Measurements from ENCODE around the gene THSD8.

Gene THSD8

GRCh38 chr19:12838182-12838885 lies 36.5 kb downstream of the THSD8 start, which contains the start of gene MAST1:
TSS of gene MAST1 (plus strand) at chr19:12838515. CDS start at chr19:12838573, 58 bp downstream.
- Histone ChIP-seq H2AK5ac (ENCODE audit: low read depth, low read length) (no peak within 1 kb of the TSS), H3K4me2 (ENCODE audit: insufficient read depth, low read length, poor library complexity, severe bottlenecking) (peak within 1 kb of the TSS; percentile 88), H3K27ac (replicated peaks; ENCODE audit: low read length) (no peak within 1 kb of the TSS), H3K18ac (ENCODE audit: low read length) (peak within 1 kb of the TSS; percentile 85), H4K8ac (ENCODE audit: low read depth, low read length) (no peak within 1 kb of the TSS), H2BK5ac (ENCODE audit: low read length) (no peak within 1 kb of the TSS), H3K9ac (ENCODE audit: low read depth, low read length, poor library complexity) (peak within 1 kb of the TSS; percentile 78), H3K27me3 (ENCODE audit: control insufficient read depth in 3 of 3, insufficient read depth in 3 of 3, low read depth in 1 of 3, low read length in 3 of 3) (peaks cover 12 to 31% (median 30%) of the 10 kb centered on the region in 3 experiments), H2BK12ac (ENCODE audit: low read length) (no peak within 1 kb of the TSS), H3K14ac (ENCODE audit: low read length) (no peak within 1 kb of the TSS), H3K4me3 (ENCODE audit: low read length in 2 of 2) (peak within 1 kb of the TSS; percentile 68 to 86), H2BK15ac (ENCODE audit: low read length) (peak within 1 kb of the TSS; percentile 62), H2AFZ (ENCODE audit: low read length) (peak within 1 kb of the TSS; percentile 98), H2BK120ac (ENCODE audit: low read depth, low read length) (no peak within 1 kb of the TSS), H3K36me3 (replicated peaks in 1 of 2; ENCODE audit: control insufficient read depth in 2 of 2, insufficient read depth in 2 of 2, low read length in 2 of 2) (peaks cover 0 to 3% of the 10 kb centered on the region in 2 donors), H3K4me1 (ENCODE audit: control insufficient read depth in 2 of 2, insufficient read depth in 1 of 2, low read depth in 1 of 2, low read length in 2 of 2) (peaks cover 10 to 22% of the 10 kb centered on the region in 2 donors), H3K23ac (ENCODE audit: low read depth, low read length, poor library complexity) (peak within 1 kb of the TSS; percentile 32), H3K79me1 (ENCODE audit: low read depth, low read length) (no peaks in the 10 kb centered on the region), H4K91ac (ENCODE audit: low read depth, low read length, poor library complexity) (no peak within 1 kb of the TSS), H3K9me3 (replicated peaks in 1 of 2; ENCODE audit: control insufficient read depth in 2 of 2, insufficient read depth in 1 of 2, low read depth in 1 of 2, low read length in 2 of 2) (no peaks in the 10 kb centered on the region), H3K4ac (ENCODE audit: low read length) (no peak within 1 kb of the TSS)
- no CpG with 5 or more reads among the region's 69 CpGs for WGBS, 2 donors (ENCODE audit: extremely low coverage in 2 of 2, insufficient read length in 2 of 2, insufficient replicate concordance in 1 of 2)
- no peak for DNase-seq (ENCODE audit: low spot score)

DNA sequence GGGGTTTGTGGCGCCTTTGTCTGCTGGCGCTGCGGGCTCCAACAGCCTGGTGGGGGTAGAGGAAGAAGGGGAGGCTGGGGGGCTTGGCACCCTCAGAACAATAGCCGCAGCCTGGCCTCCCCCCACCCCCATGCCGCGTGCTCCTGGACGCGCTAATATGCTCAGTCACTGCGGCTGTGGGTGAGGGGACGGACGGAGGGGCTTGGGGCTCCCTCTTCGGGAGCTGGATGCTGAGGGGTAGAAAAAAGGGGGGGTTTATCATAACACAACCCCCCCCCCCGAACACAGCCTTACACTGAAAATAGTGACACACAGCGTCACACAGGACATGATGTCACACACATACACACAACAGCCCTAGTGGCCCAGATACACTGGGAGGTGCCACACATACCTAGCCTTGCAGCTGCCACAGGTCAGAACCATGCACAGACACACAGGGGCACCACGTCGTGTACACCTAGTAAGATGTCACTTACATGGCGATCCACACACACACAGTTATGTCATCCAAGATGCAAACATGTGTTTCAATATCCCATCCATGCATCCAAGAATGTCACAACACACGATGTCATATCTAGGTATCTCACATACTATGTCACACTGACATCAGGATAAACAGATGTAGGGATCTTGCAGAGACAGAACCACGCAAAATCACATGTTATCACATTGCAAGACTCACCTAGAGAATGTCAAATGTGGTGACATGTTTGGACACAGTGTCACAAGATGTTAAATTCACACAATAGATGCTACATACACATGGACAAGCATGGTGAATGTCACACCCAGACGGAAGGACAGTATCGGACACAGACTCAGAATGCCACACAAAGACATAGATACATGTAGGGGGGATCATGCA lies 37.3 kb downstream of the THSD8 start:
- Histone ChIP-seq H3K79me1 (ENCODE audit: low read depth, low read length) (no peaks in the 10 kb centered on the region), H3K9ac (ENCODE audit: low read depth, low read length, poor library complexity) (peak overlapping the region; percentile 73), H2AFZ (ENCODE audit: low read length) (peak overlapping the region; percentile 98), H3K9me3 (replicated peaks in 1 of 2; ENCODE audit: control insufficient read depth in 2 of 2, insufficient read depth in 1 of 2, low read depth in 1 of 2, low read length in 2 of 2) (no peaks in the 10 kb centered on the region), H2AK5ac (ENCODE audit: low read depth, low read length) (no peak overlapping the region), H3K36me3 (replicated peaks in 1 of 2; ENCODE audit: control insufficient read depth in 2 of 2, insufficient read depth in 2 of 2, low read length in 2 of 2) (peaks cover 0 to 3% of the 10 kb centered on the region in 2 donors), H2BK12ac (ENCODE audit: low read length) (no peak overlapping the region), H2BK15ac (ENCODE audit: low read length) (peak overlapping the region; percentile 62), H3K23ac (ENCODE audit: low read depth, low read length, poor library complexity) (peak overlapping the region; percentile 32), H3K4me1 (ENCODE audit: control insufficient read depth in 2 of 2, insufficient read depth in 1 of 2, low read depth in 1 of 2, low read length in 2 of 2) (peaks cover 10 to 22% of the 10 kb centered on the region in 2 donors), H2BK120ac (ENCODE audit: low read depth, low read length) (no peak overlapping the region), H3K18ac (ENCODE audit: low read length) (peak overlapping the region; percentile 85), H3K27me3 (ENCODE audit: control insufficient read depth in 3 of 3, insufficient read depth in 3 of 3, low read depth in 1 of 3, low read length in 3 of 3) (peaks cover 10 to 27% (median 25%) of the 10 kb centered on the region in 3 experiments), H4K91ac (ENCODE audit: low read depth, low read length, poor library complexity) (no peak overlapping the region), H3K4ac (ENCODE audit: low read length) (no peak overlapping the region), H3K14ac (ENCODE audit: low read length) (no peak overlapping the region), H3K4me2 (ENCODE audit: insufficient read depth, low read length, poor library complexity, severe bottlenecking) (peak overlapping the region; percentile 88), H3K4me3 (ENCODE audit: low read length in 2 of 2) (peak overlapping the region; percentile 68 to 86), H2BK5ac (ENCODE audit: low read length) (no peak overlapping the region), H4K8ac (ENCODE audit: low read depth, low read length) (no peak overlapping the region), H3K27ac (replicated peaks; ENCODE audit: low read length) (no peak overlapping the region)
- DNase-seq (ENCODE audit: low spot score), result no peak
- no CpG with 5 or more reads among the region's 21 CpGs for WGBS, 2 donors (ENCODE audit: extremely low coverage in 2 of 2, insufficient read length in 2 of 2, insufficient replicate concordance in 1 of 2)

- peak overlapping the region; percentile 20 to 78 for H3K4me3 ChIP-seq (ENCODE audit: low read length in 2 of 2)
- H3K14ac ChIP-seq (ENCODE audit: low read length), result peak overlapping the region; percentile 42
Observed at GRCh38 chr19:12840091-12841079, 38.5 kb downstream of the THSD8 start.

More at GRCh38 chr19:12840091-12841079, 38.5 kb downstream of the THSD8 start:
- no CpG with 5 or more reads among the region's 43 CpGs for WGBS, 2 donors (ENCODE audit: extremely low coverage in 2 of 2, insufficient read length in 2 of 2, insufficient replicate concordance in 1 of 2)
- H4K91ac ChIP-seq (ENCODE audit: low read depth, low read length, poor library complexity), result no peak overlapping the region
- no peak overlapping the region for H2AK5ac ChIP-seq (ENCODE audit: low read depth, low read length)
- peaks cover 10 to 18% of the 10 kb centered on the region in 2 donors for H3K4me1 ChIP-seq (ENCODE audit: control insufficient read depth in 2 of 2, insufficient read depth in 1 of 2, low read depth in 1 of 2, low read length in 2 of 2)
- H3K4me2 ChIP-seq (ENCODE audit: insufficient read depth, low read length, poor library complexity, severe bottlenecking), result peak overlapping the region; percentile 84
- peak; percentile 98 for DNase-seq (ENCODE audit: low spot score)
- H2BK12ac ChIP-seq (ENCODE audit: low read length), result no peak overlapping the region
- no peaks in the 10 kb centered on the region for H3K9me3 ChIP-seq (replicated peaks in 1 of 2; ENCODE audit: control insufficient read depth in 2 of 2, insufficient read depth in 1 of 2, low read depth in 1 of 2, low read length in 2 of 2)
- H3K79me1 ChIP-seq (ENCODE audit: low read depth, low read length), result no peaks in the 10 kb centered on the region
- peak overlapping the region; percentile 92 for H3K18ac ChIP-seq (ENCODE audit: low read length)
- peak overlapping the region; percentile 45 for H3K23ac ChIP-seq (ENCODE audit: low read depth, low read length, poor library complexity)
- no peak overlapping the region for H2BK5ac ChIP-seq (ENCODE audit: low read length)
- no peak overlapping the region for H2BK15ac ChIP-seq (ENCODE audit: low read length)
- H3K4ac ChIP-seq (ENCODE audit: low read length), result no peak overlapping the region
- H3K36me3 ChIP-seq (replicated peaks in 1 of 2; ENCODE audit: control insufficient read depth in 2 of 2, insufficient read depth in 2 of 2, low read length in 2 of 2), result peaks cover 0 to 4% of the 10 kb centered on the region in 2 donors
- H4K8ac ChIP-seq (ENCODE audit: low read depth, low read length), result no peak overlapping the region
- H3K27me3 ChIP-seq (ENCODE audit: control insufficient read depth in 3 of 3, insufficient read depth in 3 of 3, low read depth in 1 of 3, low read length in 3 of 3), result peaks cover 0 to 14% (median 12%) of the 10 kb centered on the region in 3 experiments
- H2BK120ac ChIP-seq (ENCODE audit: low read depth, low read length), result no peak overlapping the region
- H3K27ac ChIP-seq (replicated peaks; ENCODE audit: low read length), result peak overlapping the region; percentile 88
- peak overlapping the region; percentile 50 for H2AFZ ChIP-seq (ENCODE audit: low read length)
- H3K9ac ChIP-seq (ENCODE audit: low read depth, low read length, poor library complexity), result peak overlapping the region; percentile 22

All from neuronal stem cell (in vitro differentiated cells).